Osteoblast (primary cell): ENCODE measurements around the gene INAFM2. TPM values are rescaled to one million over a fixed set of nuclear protein-coding genes. Genes with fewer than 3 reads are reported as not detected.

Source experiments
- DNase-seq: peaks from one replicate; pipeline ENCODE4 v3.0.0; 2011; ENCODE audit warnings: low spot score, mixed read lengths; ENCODE audit not compliant: insufficient read length; ENCODE audit errors: missing footprints
- H2AFZ ChIP-seq: 2 replicates; pipeline ENCODE4 v1.6.0; 2011; ENCODE audit warnings: mild to moderate bottlenecking, low read length
- H3K27ac ChIP-seq: 2 replicates; pipeline ENCODE4 v1.5.1; 2011; ENCODE audit warnings: mild to moderate bottlenecking, low read depth, low read length, moderate library complexity
- H3K27me3 ChIP-seq: 2 replicates; pipeline ENCODE4 v1.6.0; 2012; ENCODE audit warnings: mild to moderate bottlenecking, control low read depth, inconsistent platforms, low read length, moderate library complexity; ENCODE audit not compliant: insufficient read depth
- H3K36me3 ChIP-seq: 2 replicates; pipeline ENCODE4 v1.5.1; 2011; ENCODE audit warnings: mild to moderate bottlenecking, low read length, control low read depth, moderate library complexity; ENCODE audit not compliant: insufficient read depth
- H3K4me1 ChIP-seq: 2 replicates; pipeline ENCODE4 v1.5.1; 2011; ENCODE audit warnings: mild to moderate bottlenecking, low read length, control low read depth, moderate library complexity; ENCODE audit not compliant: insufficient read depth
- H3K4me2 ChIP-seq: 2 replicates; pipeline ENCODE4 v1.6.0; 2011; ENCODE audit warnings: mild to moderate bottlenecking, low read length; ENCODE audit not compliant: insufficient read depth
- H3K4me3 ChIP-seq: fragments of 200-600 bp; sonication (generic); 3 replicates; pipeline ENCODE4 v1.5.1; 2012; ENCODE audit warnings: mild to moderate bottlenecking, low read length, inconsistent platforms; ENCODE audit not compliant: insufficient read depth
- H3K79me2 ChIP-seq: 2 replicates; pipeline ENCODE4 v1.6.0; 2012; ENCODE audit warnings: mild to moderate bottlenecking, low read length, control low read depth, inconsistent platforms; ENCODE audit not compliant: insufficient read depth
- H3K9me3 ChIP-seq: 2 replicates; pipeline ENCODE4 v1.5.1; 2011; ENCODE audit warnings: low read depth, low read length, control low read depth
- H4K20me1 ChIP-seq: 2 replicates; pipeline ENCODE4 v1.6.0; 2012; ENCODE audit warnings: mild to moderate bottlenecking, low read length, control low read depth; ENCODE audit not compliant: insufficient read depth
- CTCF ChIP-seq: IDR thresholded peaks from 2 replicates; pipeline ENCODE4 v1.5.1; 2011; ENCODE audit warnings: mild to moderate bottlenecking, low read depth, low read length, moderate library complexity; ENCODE audit errors: extremely low read depth
- total RNA-seq: library from RNA; depleted of rRNA; stranded (reverse); fragments of >200 nt; gene quantifications from 2 replicates; pipeline ENCODE4 v1.2.3, GENCODE V29; 2012

The INAFM2 gene
- total RNA-seq, 1 donor = 17.7 TPM

- Histone ChIP-seq H4K20me1 (no peaks in the 10 kb centered on the region), H2AFZ (no peak overlapping the region), H3K4me2 (no peak overlapping the region), H3K27me3 (peaks cover 56% of the 10 kb centered on the region), H3K36me3 (no peaks in the 10 kb centered on the region), H3K27ac (no peak overlapping the region), H3K4me1 (no peaks in the 10 kb centered on the region), H3K9me3 (no peaks in the 10 kb centered on the region), H3K4me3 (no peak overlapping the region), H3K79me2 (no peaks in the 10 kb centered on the region)
- TF ChIP-seq CTCF = no peak
- no peak for DNase-seq
These were observed 43.0 kb upstream of the INAFM2 start for GRCh38 chr15:40280260-40281056.

GRCh38 chr15:40281057-40281800 is 42.3 kb upstream of the INAFM2 start:
- H3K36me3 ChIP-seq = no peaks in the 10 kb centered on the region
- H3K4me3 ChIP-seq = no peak overlapping the region
- H4K20me1 ChIP-seq = no peaks in the 10 kb centered on the region
- H3K4me1 ChIP-seq = peaks cover 2% of the 10 kb centered on the region
- H2AFZ ChIP-seq = no peak overlapping the region
- TF ChIP-seq CTCF = no peak
- H3K9me3 ChIP-seq = no peaks in the 10 kb centered on the region
- no peak for DNase-seq
- H3K27ac ChIP-seq = no peak overlapping the region
- no peaks in the 10 kb centered on the region for H3K79me2 ChIP-seq
- peaks cover 56% of the 10 kb centered on the region for H3K27me3 ChIP-seq
- no peak overlapping the region for H3K4me2 ChIP-seq

GRCh38 chr15:40281801-40282146 is 41.7 kb upstream of the INAFM2 start:
- no peaks in the 10 kb centered on the region for H3K79me2 ChIP-seq
- H3K4me1 ChIP-seq = peaks cover 2% of the 10 kb centered on the region
- H3K27ac ChIP-seq = no peak overlapping the region
- H3K36me3 ChIP-seq = no peaks in the 10 kb centered on the region
- TF ChIP-seq CTCF = no peak
- peak overlapping the region; percentile 65 for H3K4me3 ChIP-seq
- peak overlapping the region; percentile 85 for H3K4me2 ChIP-seq
- DNase-seq = no peak
- no peaks in the 10 kb centered on the region for H3K9me3 ChIP-seq
- no peaks in the 10 kb centered on the region for H4K20me1 ChIP-seq
- H3K27me3 ChIP-seq = peaks cover 56% of the 10 kb centered on the region
- no peak overlapping the region for H2AFZ ChIP-seq
